Measurements from ENCODE around the gene FLOT2. TPM values are rescaled to one million over a fixed set of nuclear protein-coding genes. Genes with fewer than 3 reads are reported as not detected.

The FLOT2 gene
- total RNA-seq, 4 donors from 2014 or later = 60.2 to 94.8 (median 86.0) TPM

DNA sequence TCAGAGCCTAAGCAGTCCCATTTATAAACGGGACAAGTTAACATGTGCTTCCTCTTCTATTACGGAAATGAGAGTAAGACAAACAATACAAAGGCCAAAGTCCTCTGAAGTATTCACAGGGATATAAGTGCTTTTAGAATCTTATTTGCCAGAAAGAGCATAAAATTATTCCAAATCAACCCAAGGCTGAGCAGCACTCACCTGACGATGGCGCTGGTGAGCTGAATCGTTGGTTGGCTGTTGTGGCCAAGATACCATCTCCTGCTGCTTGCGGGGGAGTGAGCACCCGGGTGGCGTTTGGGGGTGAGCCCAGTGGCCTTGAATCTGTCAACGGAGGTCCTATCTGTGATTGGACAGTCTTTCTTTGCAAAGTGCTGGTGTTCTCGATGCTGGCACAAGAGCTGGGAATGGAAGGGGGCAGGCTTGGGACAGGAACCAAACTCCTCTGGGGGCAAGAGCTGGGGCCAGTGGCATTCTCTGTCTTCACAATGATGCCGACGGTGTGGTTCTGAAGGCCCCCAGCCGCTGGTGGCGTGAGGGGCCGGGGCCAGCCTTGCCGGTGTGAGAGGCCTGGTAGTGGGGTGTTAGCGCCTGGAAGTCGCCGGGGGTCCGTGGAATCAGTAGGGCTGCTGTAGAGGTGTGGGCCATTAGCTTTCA lies 14.9 kb upstream of the FLOT2 start:
- no peaks in the 10 kb centered on the region for H3K9me3 ChIP-seq
- no peak for TF ChIP-seq EP300 (IDR thresholded peaks at IDR 0.05)
- TF ChIP-seq, protein P1, sequence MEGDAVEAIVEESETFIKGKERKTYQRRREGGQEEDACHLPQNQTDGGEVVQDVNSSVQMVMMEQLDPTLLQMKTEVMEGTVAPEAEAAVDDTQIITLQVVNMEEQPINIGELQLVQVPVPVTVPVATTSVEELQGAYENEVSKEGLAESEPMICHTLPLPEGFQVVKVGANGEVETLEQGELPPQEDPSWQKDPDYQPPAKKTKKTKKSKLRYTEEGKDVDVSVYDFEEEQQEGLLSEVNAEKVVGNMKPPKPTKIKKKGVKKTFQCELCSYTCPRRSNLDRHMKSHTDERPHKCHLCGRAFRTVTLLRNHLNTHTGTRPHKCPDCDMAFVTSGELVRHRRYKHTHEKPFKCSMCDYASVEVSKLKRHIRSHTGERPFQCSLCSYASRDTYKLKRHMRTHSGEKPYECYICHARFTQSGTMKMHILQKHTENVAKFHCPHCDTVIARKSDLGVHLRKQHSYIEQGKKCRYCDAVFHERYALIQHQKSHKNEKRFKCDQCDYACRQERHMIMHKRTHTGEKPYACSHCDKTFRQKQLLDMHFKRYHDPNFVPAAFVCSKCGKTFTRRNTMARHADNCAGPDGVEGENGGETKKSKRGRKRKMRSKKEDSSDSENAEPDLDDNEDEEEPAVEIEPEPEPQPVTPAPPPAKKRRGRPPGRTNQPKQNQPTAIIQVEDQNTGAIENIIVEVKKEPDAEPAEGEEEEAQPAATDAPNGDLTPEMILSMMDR (IDR thresholded peaks at IDR 0.05) = peak in 1 of 3 experiments; percentile 3
- peaks cover 63 to 100% (median 94%) of the 10 kb centered on the region in 4 donors for H3K36me3 ChIP-seq
- peaks cover 0 to 3% (median 0%) of the 10 kb centered on the region in 4 donors for H3K27me3 ChIP-seq
- H3K4me3 ChIP-seq = no peak overlapping the region
- intact Hi-C loops (cut with DNase I) = loop anchor here (5.0 kb wide), 2 partner anchors 35 to 265 kb away; partner anchors contain the start of gene BLTP2
- peaks cover 12 to 34% (median 22%) of the 10 kb centered on the region in 4 donors for H3K4me1 ChIP-seq
- H3K27ac ChIP-seq (replicated peaks in 1 of 4) = no peak overlapping the region
- WGBS = 61% methylated on average over 4 of the region's 20 CpGs
- DNase-seq (ENCODE audit: extremely low spot score) = no peak

DNA sequence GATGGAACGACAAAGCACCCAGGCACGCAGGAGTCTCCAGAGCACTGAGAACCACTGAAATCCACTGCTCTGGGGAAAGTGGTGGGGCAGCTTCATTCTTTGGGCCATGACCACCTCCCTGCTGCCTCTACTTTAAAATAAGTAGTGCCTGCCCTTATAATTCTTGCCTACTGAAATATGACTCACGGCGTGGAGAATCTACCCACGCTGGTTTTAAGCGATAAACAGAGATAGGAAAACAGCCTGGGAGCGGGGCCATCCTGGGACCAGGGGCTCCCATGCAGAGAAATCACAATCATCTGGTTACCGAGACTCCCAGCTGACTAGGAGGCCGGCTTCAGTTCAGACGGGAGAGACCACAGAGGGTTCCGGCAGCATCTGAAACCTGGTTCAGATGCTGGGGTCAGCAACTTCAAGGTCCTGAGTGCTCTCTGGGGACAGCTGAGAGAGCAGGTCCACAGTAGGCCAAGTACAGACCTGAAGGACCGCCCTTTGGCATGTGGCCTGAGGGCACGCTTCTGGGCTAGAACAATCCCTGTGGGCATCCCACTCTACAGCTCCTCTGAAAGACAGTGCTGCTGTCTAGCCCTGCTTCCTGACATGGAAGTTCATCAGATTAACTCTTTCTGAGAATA lies 14.0 kb upstream of the FLOT2 start:
- 93% methylated on average over 12 of the region's 13 CpGs for WGBS
- TF ChIP-seq POLR2A (IDR thresholded peaks at IDR 0.05; ENCODE audit: low read depth) (no peak), POLR2AphosphoS5 (IDR thresholded peaks at IDR 0.05) (no peak), EP300 (IDR thresholded peaks at IDR 0.05) (no peak)
- TF ChIP-seq, protein P1 (IDR thresholded peaks at IDR 0.05) = no peak
- H3K4me3 ChIP-seq = no peak overlapping the region
- intact Hi-C loops (cut with DNase I) = loop anchor here (5.0 kb wide), 2 partner anchors 36 to 264 kb away; partner anchors contain the start of gene BLTP2
- H3K36me3 ChIP-seq = peaks cover 58 to 100% (median 94%) of the 10 kb centered on the region in 4 donors
- no peaks in the 10 kb centered on the region for H3K9me3 ChIP-seq
- H3K4me1 ChIP-seq = peaks cover 12 to 34% (median 31%) of the 10 kb centered on the region in 4 donors
- peak overlapping the region in 1 of 4 donors; percentile 20 for H3K27ac ChIP-seq (replicated peaks in 1 of 4)
- DNase-seq (ENCODE audit: extremely low spot score) = no peak
- peaks cover 0 to 3% (median 0%) of the 10 kb centered on the region in 4 donors for H3K27me3 ChIP-seq

DNA sequence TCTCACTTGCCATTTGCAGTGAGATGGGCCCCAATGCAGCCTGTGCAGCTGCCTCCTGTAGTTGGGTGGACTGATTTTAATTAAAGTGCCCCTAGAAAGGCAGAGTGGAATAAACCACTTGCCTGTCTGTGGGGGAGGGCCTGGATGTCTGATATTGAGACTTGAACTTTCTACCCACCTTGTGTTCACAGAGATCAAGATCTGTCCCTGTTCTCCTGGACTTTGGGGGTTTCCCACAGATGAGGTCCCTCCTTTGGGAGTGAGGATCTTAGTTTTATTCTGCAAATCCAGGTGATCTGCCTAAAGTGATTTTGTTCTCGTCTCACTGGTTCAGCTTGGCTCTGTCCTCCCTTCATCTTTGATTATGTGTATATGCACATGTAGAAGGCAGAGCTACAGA lies 13.0 kb upstream of the FLOT2 start:
- 86% methylated on average over 1 of the region's 1 CpG for WGBS
- intact Hi-C loops (cut with DNase I) = loop anchor here (5.0 kb wide), 2 partner anchors 37 to 263 kb away; partner anchors contain the start of gene BLTP2
- H3K4me1 ChIP-seq = peaks cover 12 to 34% (median 31%) of the 10 kb centered on the region in 4 donors
- H3K9me3 ChIP-seq = no peaks in the 10 kb centered on the region
- no peak for DNase-seq (ENCODE audit: extremely low spot score)
- TF ChIP-seq POLR2AphosphoS5 (IDR thresholded peaks at IDR 0.05) (no peak), POLR2A (IDR thresholded peaks at IDR 0.05; ENCODE audit: low read depth) (no peak), EP300 (IDR thresholded peaks at IDR 0.05) (no peak)
- TF ChIP-seq, protein P1 (IDR thresholded peaks at IDR 0.05) = no peak
- H3K36me3 ChIP-seq = peaks cover 56 to 100% (median 94%) of the 10 kb centered on the region in 4 donors
- no peaks in the 10 kb centered on the region for H3K27me3 ChIP-seq
- no peak overlapping the region for H3K27ac ChIP-seq (replicated peaks in 1 of 4)
- H3K4me3 ChIP-seq = no peak overlapping the region

DNA sequence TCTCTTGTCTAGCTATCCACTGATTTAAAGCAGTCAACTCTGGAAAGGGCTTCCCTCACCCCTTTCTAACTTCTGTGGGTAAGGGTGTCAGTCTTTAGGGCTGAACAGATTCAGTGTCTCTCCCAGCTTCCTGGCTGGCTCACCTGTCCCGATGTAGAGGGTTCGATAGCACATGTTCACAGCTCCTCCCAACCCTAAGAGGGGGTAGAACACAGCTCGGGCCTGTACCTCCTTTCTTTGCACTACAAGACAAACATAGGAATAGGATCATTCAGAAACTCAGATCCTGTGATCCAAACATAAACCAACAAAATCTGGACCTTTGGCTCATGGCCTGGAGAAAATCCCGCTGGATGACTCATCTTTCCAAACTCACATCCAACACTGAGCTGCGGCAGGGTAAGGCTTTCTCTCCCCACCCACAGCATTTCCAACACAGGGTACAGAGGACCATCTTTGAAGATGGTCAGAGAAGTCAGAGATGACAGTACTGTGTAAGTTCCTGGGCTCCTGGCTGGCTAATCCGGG lies 11.2 kb upstream of the FLOT2 start:
- DNase-seq (ENCODE audit: extremely low spot score) = peak; percentile 92
- no peak overlapping the region for H3K4me3 ChIP-seq
- H3K36me3 ChIP-seq = peaks cover 50 to 84% (median 80%) of the 10 kb centered on the region in 4 donors
- H3K4me1 ChIP-seq = peaks cover 12 to 38% (median 34%) of the 10 kb centered on the region in 4 donors
- TF ChIP-seq, protein P1 (IDR thresholded peaks at IDR 0.05) = no peak
- peak; percentile 46 to 50 for TF ChIP-seq POLR2AphosphoS5 (IDR thresholded peaks at IDR 0.05)
- H3K27me3 ChIP-seq = no peaks in the 10 kb centered on the region
- 18% methylated on average over 6 of the region's 6 CpGs for WGBS
- intact Hi-C loops (cut with DNase I) = no loop called here
- H3K27ac ChIP-seq (replicated peaks in 1 of 4) = peak overlapping the region; percentile 80 to 87 (median 82)
- H3K9me3 ChIP-seq = no peaks in the 10 kb centered on the region
